PC-9 (cell line): Measurements from ENCODE around the gene NHS. TPM values are rescaled to one million over a fixed set of nuclear protein-coding genes. Genes with fewer than 3 reads are reported as not detected.
A peak's percentile ranks its signal among the peaks of the same experiment; 100 is the strongest.

Experiments used
- BruUV-seq: library from RNA; stranded (reverse); fragments of 400-500 nt; replicated peaks from 2 replicates; lab custom pipeline; 2021; lab: Mats Ljungman, UMichigan
- CTCF ChIA-PET: fragments of 300-600 bp; sonication (Branson Sonifier 250); formaldehyde crosslinking; loops from one replicate; lab custom pipeline; 2022; ENCODE audit warnings: antibody characterized with exemption; lab: Charles Lee
- POLR2A ChIA-PET: fragments of 300-600 bp; sonication (Branson Sonifier 250); formaldehyde crosslinking; loops from one replicate; lab custom pipeline; 2022; ENCODE audit warnings: antibody characterized with exemption; ENCODE audit not compliant: unreplicated experiment; lab: Charles Lee
- DNase-seq, 2 experiments: peaks; one replicate each; pipeline versions ENCODE4 v3.0.0 to v3.0.0-alpha.2; 2015 to 2022; ENCODE audit warnings: mixed read lengths in 1 of 2
- H2AFZ ChIP-seq: fragments of 200-600 bp; sonication (generic); 2 replicates; pipeline ENCODE4 v1.8.1; 2017; ENCODE audit warnings: antibody characterized with exemption
- H3F3A ChIP-seq: fragments of 200-600 bp; sonication (generic); 2 replicates; pipeline ENCODE4 v1.8.1; 2017; ENCODE audit warnings: antibody characterized with exemption, mild to moderate bottlenecking, low read depth; ENCODE audit not compliant: insufficient read depth
- H3K27ac ChIP-seq: fragments of 200-600 bp; sonication (generic); 2 replicates; pipeline ENCODE4 v1.6.1; 2016; ENCODE audit warnings: mixed run types
- H3K27me3 ChIP-seq: fragments of 200-600 bp; sonication (generic); 2 replicates; pipeline ENCODE4 v1.6.1; 2016; ENCODE audit warnings: low read depth, mixed run types; ENCODE audit not compliant: insufficient read depth
- H3K36me3 ChIP-seq: fragments of 200-600 bp; sonication (generic); 2 replicates; pipeline ENCODE4 v1.6.1; 2016; ENCODE audit warnings: low read depth, mixed run types
- H3K4me1 ChIP-seq: fragments of 200-600 bp; sonication (generic); replicated peaks from 2 replicates; pipeline ENCODE4 v1.6.1; 2016; ENCODE audit warnings: mixed run types; ENCODE audit not compliant: insufficient read depth
- H3K4me2 ChIP-seq: fragments of 200-600 bp; sonication (generic); 2 replicates; pipeline ENCODE4 v1.6.1; 2017; ENCODE audit warnings: mixed run types
- H3K4me3 ChIP-seq: fragments of 200-600 bp; sonication (generic); 2 replicates; pipeline ENCODE4 v1.6.1; 2016; ENCODE audit warnings: mixed run types
- H3K79me2 ChIP-seq: fragments of 200-600 bp; sonication (generic); 2 replicates; pipeline ENCODE4 v1.6.1; 2017; ENCODE audit warnings: low read depth, mixed run types
- H3K9me2 ChIP-seq: fragments of 200-600 bp; sonication (generic); 2 replicates; pipeline ENCODE4 v1.8.1; 2017; ENCODE audit warnings: mild to moderate bottlenecking; ENCODE audit not compliant: insufficient read depth
- H3K9me3 ChIP-seq: fragments of 200-600 bp; sonication (generic); 2 replicates; pipeline ENCODE4 v1.8.1; 2016; ENCODE audit warnings: low read depth; ENCODE audit not compliant: insufficient read depth
- H4K20me1 ChIP-seq: fragments of 200-600 bp; sonication (generic); 2 replicates; pipeline ENCODE4 v1.8.1; 2017; ENCODE audit not compliant: insufficient read depth
- EZH2 ChIP-seq: fragments of 200-600 bp; sonication (generic); IDR thresholded peaks from 2 replicates; pipeline ENCODE4 v1.8.0; 2017; ENCODE audit warnings: antibody characterized with exemption, low read depth
- intact Hi-C: fragments of 100-400 bp; cut with micrococcal nuclease; formaldehyde crosslinking; loops from one replicate; pipeline ENCODE4 v1.10.0; 2022; ENCODE audit not compliant: unreplicated experiment
- total RNA-seq: library from RNA; stranded (reverse); gene quantifications from 2 replicates; pipeline ENCODE4 v1.2.3, GENCODE V29; 2021
- TF ChIP-seq, protein P1 (sequence below): fragments of 200-600 bp; sonication (generic); conservative IDR thresholded peaks from 2 replicates; pipeline ENCODE4 v1.6.1; 2017; ENCODE audit warnings: mixed run types, antibody characterized with exemption, mild to moderate bottlenecking, moderate library complexity

The NHS gene
- total RNA-seq, 1 experiment from 2014 or later = 6.7 TPM

DNA sequence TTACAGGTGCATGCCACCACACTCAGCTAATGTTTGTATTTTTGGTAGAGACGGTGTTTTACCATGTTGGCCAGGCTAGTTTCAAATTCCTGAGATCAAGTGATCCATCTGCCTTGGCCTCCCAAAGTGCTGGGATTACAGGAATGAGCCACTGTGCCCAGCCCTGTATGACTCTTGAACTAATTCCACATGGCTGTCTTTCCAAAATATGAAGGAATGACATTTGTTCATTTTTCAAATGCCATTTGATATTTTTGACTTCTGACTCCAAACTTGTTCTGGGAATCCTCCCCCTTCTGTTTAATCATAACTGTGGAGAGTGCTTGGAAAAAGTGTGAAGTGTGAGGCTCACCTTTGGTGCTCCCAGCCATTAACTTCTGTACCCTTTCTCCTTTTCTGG lies 119.2 kb downstream of the NHS start:
- H2AFZ ChIP-seq = no peak overlapping the region
- H3K4me3 ChIP-seq = no peak overlapping the region
- H3K27me3 ChIP-seq = no peaks in the 10 kb centered on the region
- H3F3A ChIP-seq = peaks cover 5% of the 10 kb centered on the region; the same call in 1 of the 2 replicates
- no peaks in the 10 kb centered on the region for H4K20me1 ChIP-seq
- DNase-seq = no peak
- CTCF ChIA-PET = no interaction called here
- no peaks in the 10 kb centered on the region for H3K9me3 ChIP-seq
- H3K27ac ChIP-seq = no peak overlapping the region
- H3K36me3 ChIP-seq = no peaks in the 10 kb centered on the region
- intact Hi-C loops = no loop called here
- H3K79me2 ChIP-seq = peaks cover 32% of the 10 kb centered on the region
- no TSS peak for BruUV-seq
- no peak overlapping the region for H3K4me2 ChIP-seq
- POLR2A ChIA-PET = interaction anchor here (0.6 kb wide), 1 partner anchor 90 kb away, joined by 10 read pairs; no protein-coding TSS in a partner anchor
- H3K4me1 ChIP-seq = peaks cover 62% of the 10 kb centered on the region
- no peak for TF ChIP-seq EZH2
- TF ChIP-seq, protein P1, sequence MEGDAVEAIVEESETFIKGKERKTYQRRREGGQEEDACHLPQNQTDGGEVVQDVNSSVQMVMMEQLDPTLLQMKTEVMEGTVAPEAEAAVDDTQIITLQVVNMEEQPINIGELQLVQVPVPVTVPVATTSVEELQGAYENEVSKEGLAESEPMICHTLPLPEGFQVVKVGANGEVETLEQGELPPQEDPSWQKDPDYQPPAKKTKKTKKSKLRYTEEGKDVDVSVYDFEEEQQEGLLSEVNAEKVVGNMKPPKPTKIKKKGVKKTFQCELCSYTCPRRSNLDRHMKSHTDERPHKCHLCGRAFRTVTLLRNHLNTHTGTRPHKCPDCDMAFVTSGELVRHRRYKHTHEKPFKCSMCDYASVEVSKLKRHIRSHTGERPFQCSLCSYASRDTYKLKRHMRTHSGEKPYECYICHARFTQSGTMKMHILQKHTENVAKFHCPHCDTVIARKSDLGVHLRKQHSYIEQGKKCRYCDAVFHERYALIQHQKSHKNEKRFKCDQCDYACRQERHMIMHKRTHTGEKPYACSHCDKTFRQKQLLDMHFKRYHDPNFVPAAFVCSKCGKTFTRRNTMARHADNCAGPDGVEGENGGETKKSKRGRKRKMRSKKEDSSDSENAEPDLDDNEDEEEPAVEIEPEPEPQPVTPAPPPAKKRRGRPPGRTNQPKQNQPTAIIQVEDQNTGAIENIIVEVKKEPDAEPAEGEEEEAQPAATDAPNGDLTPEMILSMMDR = no peak
- no peaks in the 10 kb centered on the region for H3K9me2 ChIP-seq

- Histone ChIP-seq H3K79me2 (peaks cover 36% of the 10 kb centered on the region), H3F3A (peaks cover 13% of the 10 kb centered on the region; the same call in 1 of the 2 replicates), H3K27me3 (no peaks in the 10 kb centered on the region), H3K4me3 (no peak overlapping the region; the same call in 1 of the 2 replicates), H3K9me3 (no peaks in the 10 kb centered on the region), H2AFZ (no peak overlapping the region), H3K9me2 (no peaks in the 10 kb centered on the region), H3K4me1 (peaks cover 70% of the 10 kb centered on the region), H3K4me2 (0 out of 2 replicates have a peak overlapping the region, but pooled peaks have one; percentile 51), H3K27ac (no peak overlapping the region), H4K20me1 (no peaks in the 10 kb centered on the region), H3K36me3 (no peaks in the 10 kb centered on the region)
- CTCF ChIA-PET = no interaction called here
- intact Hi-C loops = loop anchor here (5.0 kb wide), 1 partner anchor 83 kb away; no protein-coding TSS in a partner anchor
- DNase-seq = no peak
- no TSS peak for BruUV-seq
- POLR2A ChIA-PET = interaction anchor here (0.6 kb wide), 1 partner anchor 89 kb away, joined by 10 read pairs; no protein-coding TSS in a partner anchor
- no peak for TF ChIP-seq EZH2
- TF ChIP-seq, protein P1 = no peak
These were observed 120.1 kb downstream of the NHS start for GRCh38 chrX:17495052-17495451.

GRCh38 chrX:17496407-17496806 lies 121.4 kb downstream of the NHS start:
- H3K36me3 ChIP-seq = no peaks in the 10 kb centered on the region
- peaks cover 46% of the 10 kb centered on the region for H3K79me2 ChIP-seq
- ChIA-PET POLR2A (no interaction called here), CTCF (no interaction called here)
- H3K27me3 ChIP-seq = no peaks in the 10 kb centered on the region
- no peak for TF ChIP-seq EZH2
- TF ChIP-seq, protein P1 = no peak
- peaks cover 25% of the 10 kb centered on the region; the same call in 1 of the 2 replicates for H3F3A ChIP-seq
- H2AFZ ChIP-seq = no peak overlapping the region
- H3K4me3 ChIP-seq = no peak overlapping the region
- H3K4me2 ChIP-seq = peak overlapping the region; percentile 51
- BruUV-seq = no TSS peak
- no peaks in the 10 kb centered on the region for H4K20me1 ChIP-seq
- no peaks in the 10 kb centered on the region for H3K9me3 ChIP-seq
- peak overlapping the region; percentile 47 for H3K27ac ChIP-seq
- H3K4me1 ChIP-seq = peaks cover 81% of the 10 kb centered on the region
- DNase-seq = peak; percentile 38 to 73
- H3K9me2 ChIP-seq = no peaks in the 10 kb centered on the region
- intact Hi-C loops = loop anchor here (2.0 to 5.0 kb wide), 2 partner anchors 84 to 120 kb away; no protein-coding TSS in a partner anchor
